ENCODE measurements around the gene EBF4. TPM values are rescaled to one million over a fixed set of nuclear protein-coding genes. Genes with fewer than 3 reads are reported as not detected.
"Not testable (repeated sequence)": the region's sequence is repeated elsewhere in the genome, so short reads cannot be mapped to it uniquely, and the experiment has no call there.

Gene EBF4
- total RNA-seq, 1 donor from 2014 or later, result 11.8 TPM

DNA sequence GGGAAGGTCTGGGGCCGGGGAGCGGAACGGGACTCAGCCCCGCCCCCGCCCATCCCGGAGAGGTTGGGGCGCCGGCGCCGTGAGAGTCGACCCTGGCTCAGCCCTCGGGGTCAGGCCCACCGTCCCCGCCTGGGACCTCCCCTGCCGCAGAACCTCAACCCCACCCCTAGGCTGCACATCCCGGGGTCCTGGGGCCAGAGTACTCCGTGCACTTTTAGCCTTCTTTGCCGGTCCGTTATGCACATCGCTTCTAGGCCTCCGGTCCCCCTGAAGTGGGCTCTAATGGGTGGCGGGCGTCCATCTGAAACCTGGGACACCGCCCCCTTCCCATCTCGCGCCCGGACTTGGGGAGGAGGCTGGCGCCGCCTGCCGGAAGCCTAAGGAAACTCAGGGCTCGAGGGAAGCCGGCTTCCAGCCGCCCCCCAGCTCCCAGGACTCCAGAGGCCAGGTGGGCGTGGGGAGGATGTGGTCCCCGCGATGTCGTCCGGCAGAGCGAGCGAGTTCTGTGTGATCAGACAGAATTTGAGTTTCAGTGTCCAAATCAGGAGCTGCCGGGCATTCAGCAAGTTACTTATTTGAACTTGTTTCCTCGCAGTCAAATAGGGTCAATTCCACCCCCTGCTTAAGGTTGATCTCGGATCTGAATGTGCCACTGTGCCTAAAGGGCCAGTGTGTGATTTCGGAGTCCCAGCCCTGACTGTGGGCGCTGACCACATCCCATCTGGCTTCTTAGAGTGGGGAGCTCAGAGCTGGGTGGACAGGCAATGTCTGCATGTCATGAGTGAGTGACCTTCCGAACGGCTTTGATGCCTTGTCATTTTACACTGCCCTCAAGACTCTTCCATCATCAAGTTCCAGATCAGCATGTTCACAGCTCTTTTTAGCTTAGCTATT lies 60.2 kb downstream of the EBF4 start:
- DNase-seq (ENCODE audit: low spot score in 2 of 2), result peak in 1 of 2 donors; percentile 53
- FAIRE-seq, result no peak

DNA sequence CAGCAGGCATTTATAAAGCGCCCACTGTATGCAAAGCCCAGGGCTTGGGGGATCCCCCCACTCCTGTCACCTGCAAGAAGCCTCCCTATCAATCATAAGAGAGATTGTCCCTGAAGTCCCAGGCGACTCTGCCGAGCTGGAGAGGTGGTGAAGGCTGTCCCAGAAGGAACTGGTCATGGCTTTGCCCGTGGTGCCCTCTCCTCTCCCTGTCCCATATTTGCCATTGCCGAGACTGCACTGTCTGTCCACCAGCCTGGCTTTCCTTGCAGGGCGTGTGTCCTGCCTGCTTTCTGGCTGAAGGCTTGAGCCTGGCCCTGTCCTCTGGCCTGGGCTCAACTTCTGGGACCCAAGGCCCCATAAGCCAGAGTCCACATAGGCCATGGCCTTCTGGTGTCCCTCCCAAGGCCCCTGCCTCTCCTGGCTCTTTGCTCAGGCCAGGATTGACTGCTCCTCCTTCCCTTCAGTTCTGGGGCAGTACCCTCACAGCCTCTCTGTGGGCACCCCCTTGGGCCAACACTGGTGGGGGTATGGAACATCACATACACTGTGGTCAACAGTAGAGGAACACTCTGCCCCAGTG lies 61.0 kb downstream of the EBF4 start:
- DNase-seq (ENCODE audit: low spot score in 2 of 2), result no peak
- no peak for FAIRE-seq

DNA sequence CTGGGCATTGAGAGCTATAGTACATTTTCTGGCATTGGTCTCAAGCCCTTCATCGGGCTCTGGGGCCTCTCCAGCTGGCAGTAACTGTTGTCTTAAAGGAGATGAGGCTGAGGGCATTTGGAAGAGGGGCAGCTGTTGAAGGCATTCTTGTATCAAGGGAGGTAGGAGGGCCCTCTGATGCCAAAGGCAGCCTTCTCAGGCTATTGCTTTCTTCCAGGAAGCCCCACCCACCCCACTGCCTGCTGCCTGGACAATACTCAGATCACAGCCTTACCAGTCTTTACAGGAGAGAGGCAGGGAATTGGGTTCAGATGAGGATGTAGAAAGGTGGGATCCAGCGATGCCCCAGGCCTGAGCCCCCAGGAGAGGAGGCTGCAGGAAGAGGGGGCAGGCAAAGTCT lies 61.8 kb downstream of the EBF4 start:
- DNase-seq (ENCODE audit: low spot score in 2 of 2) (no peak), FAIRE-seq (no peak)

DNA sequence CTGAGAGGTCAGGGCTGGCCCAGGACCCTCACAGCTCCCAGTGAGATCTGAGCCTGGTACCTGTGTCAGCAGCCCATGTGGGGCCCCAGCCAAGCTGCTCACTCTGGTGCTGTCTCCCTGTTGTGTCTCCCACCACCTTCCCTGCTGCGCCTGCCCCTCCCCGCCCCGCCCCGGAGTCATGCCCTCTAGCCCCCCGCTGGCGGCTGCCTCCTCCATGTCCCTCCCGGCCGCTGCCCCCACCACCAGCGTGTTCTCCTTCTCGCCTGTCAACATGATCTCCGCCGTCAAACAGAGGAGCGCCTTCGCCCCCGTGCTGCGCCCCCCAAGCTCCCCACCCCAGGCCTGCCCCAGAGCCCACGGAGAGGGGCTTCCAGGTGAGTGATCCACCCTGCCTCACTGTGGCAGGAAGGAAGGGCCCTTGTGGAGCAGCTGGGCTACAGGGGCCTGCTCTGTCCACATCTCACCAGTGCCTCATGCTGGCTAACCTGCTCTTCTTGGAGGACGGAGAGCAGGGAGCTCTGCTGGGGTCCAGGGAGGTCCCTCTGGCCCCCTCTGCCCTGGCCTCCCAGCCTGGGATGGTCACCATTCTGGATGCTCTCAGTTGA lies 63.0 kb downstream of the EBF4 start:
- FAIRE-seq, result no peak
- DNase-seq (ENCODE audit: low spot score in 2 of 2), result no peak

DNA sequence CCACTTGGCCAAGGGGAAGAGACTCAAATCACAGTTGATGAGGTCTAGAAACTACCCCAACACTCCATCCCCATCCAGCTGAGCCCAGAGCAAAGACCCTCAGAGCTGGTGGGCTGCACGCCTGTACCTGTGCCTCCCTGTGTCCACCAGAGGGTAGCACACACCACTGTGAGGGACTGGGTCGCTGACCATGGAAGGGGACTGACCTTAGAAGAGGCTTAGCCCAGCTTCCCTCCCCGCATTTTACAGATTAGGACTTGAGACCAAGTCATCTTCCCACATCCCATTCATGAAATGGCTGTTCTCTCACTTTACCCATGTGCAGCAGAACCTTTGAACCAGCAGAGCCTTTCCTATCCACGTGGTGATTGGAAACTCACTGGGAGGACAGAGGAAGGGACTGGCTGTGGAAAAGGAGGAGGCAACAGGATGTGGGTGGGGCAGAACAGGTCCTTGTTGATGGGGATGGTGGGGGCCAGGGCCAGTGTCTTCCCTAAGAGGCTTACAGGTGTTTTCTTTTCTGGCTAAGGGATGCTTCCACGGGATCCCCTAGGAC lies 63.6 kb downstream of the EBF4 start:
- FAIRE-seq (no peak), DNase-seq (ENCODE audit: low spot score in 2 of 2) (no peak)

DNA sequence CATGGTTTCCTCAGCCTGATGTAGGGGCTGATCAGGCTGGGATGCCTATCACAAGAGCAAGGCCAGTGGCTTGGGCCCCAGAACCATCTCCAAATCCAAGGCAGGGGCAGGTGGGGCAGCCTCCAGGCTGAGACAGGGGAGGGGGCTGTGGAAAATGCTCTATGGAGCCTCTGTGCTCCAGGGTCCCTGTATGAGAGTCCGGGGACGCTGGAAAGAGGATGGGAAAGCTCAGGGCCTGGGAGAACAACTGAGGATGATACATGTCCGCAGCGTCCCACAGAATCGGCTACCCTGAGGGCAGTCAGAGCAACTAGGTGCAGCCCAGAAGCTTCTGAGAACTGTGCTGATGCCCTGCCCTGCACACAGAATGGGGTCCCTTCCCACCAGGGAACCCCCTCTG lies 64.4 kb downstream of the EBF4 start:
- FAIRE-seq (no peak), DNase-seq (ENCODE audit: low spot score in 2 of 2) (no peak)

DNA sequence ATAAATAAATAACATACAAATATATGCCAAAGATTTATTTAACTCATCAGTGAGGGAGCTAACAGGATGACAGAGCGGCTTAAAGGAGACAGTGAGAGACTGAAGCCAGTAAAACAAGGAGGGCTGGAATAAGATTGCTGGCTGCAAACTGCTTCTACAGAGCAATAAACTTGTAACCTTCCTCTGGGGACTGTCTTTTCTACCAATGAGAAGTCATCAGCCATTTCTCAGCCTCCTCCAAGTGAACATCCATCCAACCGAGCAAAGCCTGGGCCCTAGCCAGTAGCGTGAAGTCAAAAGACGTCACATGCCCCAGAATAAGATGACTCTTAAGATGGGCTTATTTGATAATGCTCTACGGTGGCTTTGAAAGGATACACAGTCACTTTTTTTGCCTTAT lies 65.4 kb downstream of the EBF4 start:
- FAIRE-seq, result no peak
- no peak for DNase-seq (ENCODE audit: low spot score in 2 of 2)

DNA sequence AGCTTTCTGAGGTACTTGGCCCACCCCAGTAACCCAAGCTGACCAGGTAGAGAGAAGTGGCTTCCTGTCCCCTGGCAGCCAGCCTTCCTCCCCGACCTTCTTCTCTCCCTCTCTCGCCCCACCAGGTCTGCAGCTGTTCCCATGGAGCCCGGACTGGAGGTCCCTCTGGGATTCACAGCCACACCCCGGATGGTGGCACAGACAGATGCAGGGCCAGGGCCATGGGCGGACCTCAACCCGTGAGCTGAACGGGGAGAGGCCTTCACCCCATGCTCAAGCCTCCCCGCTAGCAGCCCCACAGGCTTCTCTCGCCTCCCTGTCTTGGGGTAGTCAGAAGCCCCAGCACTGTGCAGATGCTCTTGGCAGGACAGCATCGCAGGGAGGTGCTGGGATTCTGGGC lies 66.6 kb downstream of the EBF4 start:
- no peak for FAIRE-seq
- no peak for DNase-seq (ENCODE audit: low spot score in 2 of 2)

DNA sequence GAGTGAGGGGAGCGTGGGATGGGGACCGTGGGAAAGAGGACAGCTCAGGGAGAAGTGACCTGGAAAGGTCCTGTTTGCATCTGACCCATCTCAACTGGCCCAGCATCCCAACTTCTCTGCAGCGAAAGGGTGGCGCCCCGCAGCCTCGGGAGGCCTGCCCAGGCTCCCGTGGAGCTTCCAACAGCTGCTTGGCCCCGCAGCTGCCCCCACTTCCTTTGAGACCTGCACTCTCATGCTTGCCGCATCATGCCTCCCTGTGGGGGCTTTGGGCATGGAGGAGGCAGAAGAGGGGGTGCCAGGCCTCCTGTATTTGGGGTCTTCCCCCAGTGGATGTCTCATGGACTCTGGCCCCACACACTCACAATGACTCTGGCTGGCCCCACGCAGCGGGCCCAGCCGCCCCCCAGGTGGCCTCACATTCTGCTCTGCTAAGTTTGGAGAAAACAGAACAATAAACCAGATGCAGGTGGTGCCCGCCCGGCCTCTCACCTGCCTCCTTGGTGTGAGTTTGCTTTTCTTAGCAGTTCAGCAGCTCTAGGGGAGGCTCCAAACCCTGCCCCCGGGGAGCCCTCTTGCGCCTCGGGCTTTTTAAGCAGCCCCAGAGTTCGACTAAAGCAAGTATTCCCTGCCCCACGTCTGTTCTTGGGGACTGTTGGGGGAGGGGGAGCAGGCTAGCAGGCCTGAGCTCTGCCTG lies 67.2 kb downstream of the EBF4 start:
- DNase-seq (ENCODE audit: low spot score in 2 of 2), result no peak
- no peak for FAIRE-seq

DNA sequence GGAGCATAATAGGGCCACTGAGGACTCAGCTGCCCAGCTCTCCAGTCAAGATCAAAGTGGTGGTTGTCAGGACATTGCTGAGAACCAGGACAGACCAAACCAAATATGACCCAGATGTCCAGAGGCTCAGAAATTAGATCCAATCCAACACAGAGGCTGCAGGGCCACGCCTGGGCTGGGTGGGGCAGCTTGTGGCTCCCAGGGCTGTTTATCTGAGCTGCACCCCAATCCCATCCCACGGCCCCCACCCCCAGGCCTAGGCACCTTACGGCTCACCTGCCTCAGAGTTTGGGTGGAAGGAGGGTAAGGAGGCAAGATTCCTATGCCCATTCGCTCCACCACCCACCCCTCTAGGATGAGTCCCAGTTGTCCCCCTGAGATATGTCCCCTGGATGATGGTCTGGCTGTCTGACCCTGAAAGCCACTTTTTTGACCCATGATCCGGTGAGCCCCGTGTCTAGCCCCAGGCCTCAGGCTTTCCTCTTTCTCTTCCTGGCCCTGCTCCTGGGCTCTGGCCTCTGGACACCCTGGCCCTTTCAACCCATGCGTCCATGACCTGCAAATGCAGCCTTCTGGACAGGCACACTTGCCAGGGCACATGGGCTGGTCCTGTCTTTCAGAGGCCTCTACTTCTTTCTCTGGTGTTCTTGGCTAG lies 67.8 kb downstream of the EBF4 start:
- DNase-seq (ENCODE audit: low spot score in 2 of 2) (no peak), FAIRE-seq (no peak)

DNA sequence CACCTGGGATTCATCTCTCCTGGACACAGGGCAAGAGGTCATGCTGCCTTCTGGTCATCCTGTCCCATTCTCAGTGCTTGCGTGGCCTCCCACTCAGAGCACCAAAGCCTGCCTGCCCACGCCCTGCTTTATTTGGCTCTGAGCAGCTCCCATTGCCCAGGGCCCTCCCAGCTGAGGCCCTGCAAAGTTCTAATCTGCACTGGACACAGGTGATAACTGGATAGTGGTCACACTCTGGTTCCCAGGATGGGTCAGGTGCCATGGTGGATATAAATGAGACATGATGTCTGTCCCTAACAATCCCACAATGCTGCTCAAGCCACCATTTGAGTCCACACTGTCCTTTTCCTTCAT lies 68.3 kb downstream of the EBF4 start:
- DNase-seq (ENCODE audit: low spot score in 2 of 2) (no peak), FAIRE-seq (no peak)

DNA sequence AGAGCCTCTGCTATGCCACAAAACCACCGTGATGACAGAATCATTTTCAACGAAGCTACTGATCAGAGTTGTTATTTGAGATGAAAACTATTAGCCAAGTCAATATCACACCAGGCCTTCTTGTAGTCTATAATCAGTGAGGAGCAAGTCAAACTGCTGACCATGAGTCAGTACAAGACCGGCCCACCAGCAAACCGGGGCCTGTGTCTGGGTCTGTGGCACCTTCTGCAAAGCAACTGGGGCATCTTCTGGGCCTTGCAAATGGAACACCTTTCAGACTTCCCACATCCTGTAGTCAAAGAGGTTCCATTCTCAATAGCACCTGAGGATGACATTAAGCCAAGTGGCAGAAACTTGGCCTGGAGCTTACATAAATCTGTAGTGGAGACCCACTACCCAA lies 69.3 kb downstream of the EBF4 start:
- FAIRE-seq (no peak), DNase-seq (ENCODE audit: low spot score in 2 of 2) (no peak)

DNA sequence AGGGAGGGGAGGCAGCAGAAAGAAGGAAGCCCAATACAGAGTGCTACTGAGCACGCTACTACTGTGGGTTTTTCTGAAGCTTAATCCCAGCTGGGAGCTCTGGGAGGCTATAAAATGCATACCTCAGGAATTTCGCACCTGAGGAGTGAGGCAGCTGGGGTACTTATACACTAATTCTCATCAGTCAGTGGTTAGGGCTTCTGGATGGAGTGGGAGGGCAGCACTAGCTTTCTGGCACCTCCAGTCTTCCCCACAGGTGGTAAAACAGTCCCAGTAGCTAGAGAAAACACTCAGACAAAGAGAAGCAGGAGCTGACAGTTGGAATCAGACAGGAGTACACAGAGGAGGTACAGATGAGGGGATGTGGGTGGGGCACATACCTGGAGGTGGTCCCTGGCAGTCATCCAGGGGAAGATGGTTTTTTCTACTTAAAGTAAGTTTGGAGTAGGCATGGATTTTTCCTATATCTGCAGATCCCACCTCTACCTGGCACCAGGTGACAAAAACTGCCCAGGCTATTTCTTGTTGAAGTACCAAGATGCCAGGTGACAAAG lies 70.1 kb downstream of the EBF4 start:
- FAIRE-seq (no peak), DNase-seq (ENCODE audit: low spot score in 2 of 2) (no peak)

DNA sequence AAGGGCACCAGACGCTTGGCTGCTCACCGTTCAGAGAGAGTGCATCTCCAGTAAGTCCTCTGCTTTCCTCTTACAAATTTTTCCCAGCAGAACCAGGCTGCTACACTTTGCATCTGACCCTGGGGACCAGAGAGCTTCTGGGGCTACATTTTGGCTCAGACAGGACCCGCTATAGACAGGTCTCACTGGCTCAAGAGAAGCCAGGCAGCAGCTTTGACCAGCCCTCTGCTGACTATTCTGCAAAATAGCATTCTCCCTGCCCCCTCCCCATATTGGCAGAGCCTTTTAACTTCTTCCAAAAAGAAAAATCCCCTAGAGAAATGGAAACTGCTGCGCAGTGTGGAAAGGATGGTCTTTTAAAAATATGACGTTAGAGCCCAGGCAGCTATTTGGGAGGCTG lies 70.6 kb downstream of the EBF4 start:
- FAIRE-seq, result no peak

DNA sequence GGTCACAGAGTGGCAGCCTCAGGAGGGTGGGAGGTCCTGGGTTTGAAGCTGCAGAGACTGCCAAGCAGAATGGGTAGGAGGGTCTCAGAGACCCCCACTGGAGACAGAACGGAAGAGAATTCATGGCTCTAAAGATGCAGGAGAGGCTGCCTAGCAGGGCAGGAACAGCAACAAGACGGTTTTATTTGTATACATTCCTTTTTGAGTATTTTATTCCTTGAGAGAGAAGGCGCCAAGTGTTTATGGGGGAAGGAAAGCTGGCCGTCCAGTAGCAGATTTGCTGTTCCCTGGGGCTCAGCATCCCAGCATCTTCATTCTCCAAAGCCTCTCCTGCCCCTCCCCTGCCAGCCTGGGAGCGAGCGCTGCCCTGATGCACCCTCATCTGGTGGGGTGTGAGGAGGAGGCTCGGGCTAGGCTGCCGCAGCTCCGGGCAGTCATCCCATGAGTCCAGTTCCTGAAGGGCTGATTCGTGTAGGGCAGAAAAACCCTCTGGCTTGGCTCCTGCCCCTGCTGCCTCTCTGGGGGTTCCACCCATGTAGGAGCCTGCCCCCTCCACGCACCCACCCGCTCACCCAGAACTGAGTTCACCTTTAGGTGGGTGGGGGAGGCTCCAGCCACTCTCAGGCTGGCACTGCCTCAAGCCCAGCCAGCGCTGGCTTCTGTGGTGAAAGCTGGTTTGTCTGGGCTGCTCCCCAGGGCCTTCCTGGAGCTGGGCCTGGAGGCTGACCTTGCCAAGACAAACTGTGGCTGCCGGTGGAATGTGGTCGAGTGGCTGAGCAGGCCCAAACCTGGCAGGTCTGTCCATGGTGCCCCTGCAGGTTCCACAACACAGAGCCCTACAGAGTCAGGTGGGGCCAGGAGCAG lies 75.4 kb downstream of the EBF4 start:
- DNase-seq (ENCODE audit: low spot score in 2 of 2) (no peak), FAIRE-seq (no peak)

More for the DNA sequence above, 70.6 kb downstream of the EBF4 start:
- no peak for DNase-seq (ENCODE audit: low spot score in 2 of 2)

DNA sequence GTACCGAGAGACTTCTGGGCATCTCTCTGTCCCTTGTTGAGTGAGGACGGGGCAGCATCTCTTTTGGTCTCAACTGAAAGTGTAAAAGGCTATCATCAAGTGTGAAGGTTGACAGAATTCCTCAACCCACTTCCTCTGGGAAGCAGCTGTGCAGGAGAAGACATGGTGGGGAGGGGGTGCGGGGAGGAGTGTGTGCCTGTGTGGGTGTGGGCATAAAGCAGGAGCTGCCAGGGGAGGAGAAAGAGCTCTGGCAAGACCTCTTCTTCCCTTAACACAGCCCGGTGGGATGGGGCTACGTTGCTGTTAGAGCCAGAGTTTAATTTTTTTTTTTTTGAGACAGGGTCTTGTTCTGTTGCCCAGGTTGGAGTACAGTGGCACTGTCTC lies 76.0 kb downstream of the EBF4 start:
- DNase-seq (ENCODE audit: low spot score in 2 of 2) (no peak), FAIRE-seq (no peak)

DNA sequence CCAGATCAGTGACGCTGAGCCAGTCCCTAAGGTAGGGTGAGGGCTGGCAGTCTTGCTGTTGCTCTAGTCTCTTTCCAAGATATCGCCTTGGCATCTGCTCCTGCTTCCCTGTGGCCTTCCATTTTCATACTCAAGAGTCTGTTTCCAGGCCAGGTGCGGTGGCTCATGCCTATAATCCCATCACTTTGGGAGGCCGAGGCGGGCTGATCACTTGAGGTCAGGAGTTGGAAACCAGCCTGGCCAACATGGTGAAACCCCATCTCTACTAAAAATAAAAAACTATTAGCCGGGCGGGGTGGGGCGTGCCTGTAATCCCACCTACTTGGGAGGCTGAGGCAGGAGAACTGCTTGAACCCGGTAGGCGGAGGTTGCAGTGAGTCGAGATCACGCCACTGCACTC lies 77.5 kb downstream of the EBF4 start:
- FAIRE-seq; DNase-seq (ENCODE audit: low spot score in 2 of 2): not testable (repeated sequence)

DNA sequence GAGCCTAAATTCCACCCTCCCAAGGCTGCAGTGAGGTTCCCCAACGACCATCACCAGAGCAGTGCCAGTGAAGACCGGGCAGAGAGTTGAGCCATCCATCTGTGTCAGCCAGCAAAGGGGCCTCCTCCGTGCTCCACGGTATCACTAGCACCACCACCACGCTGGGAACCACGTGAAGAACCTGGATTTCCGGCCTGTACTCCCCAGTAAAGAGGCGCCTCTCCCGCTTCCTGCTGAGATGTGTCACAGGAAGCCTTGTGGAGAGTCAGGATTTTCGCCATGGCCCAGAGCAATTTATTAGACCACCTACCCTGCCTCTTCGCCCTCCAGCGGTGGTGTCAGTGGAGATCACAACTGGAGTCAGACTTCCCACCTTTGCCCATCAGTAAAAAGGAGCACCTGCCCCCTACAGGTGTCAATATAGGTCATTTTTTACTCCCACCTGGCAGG lies 79.1 kb downstream of the EBF4 start:
- FAIRE-seq, result no peak
- DNase-seq (ENCODE audit: low spot score in 2 of 2), result no peak

DNA sequence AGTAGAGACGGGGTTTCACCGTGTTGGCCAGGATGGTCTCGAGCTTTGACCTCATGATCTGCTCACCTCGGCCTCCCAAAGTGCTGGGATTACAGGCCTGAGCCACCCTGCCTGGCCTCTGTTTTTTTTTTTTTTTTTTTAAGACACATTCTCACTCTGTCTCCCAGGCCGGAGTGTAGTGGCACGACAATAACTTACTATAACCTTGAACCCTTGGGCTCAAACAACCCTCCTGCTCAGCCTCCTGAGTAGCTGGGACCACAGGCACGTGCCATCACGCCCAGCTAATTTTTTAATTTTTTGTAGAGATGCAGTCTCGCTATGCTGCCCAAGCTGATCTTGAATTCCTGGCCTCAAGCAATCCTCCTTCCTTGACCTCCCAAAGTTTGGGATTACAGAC lies 81.2 kb downstream of the EBF4 start:
- DNase-seq (ENCODE audit: low spot score in 2 of 2), result no peak
- no peak for FAIRE-seq

All from frontal cortex (tissue), 4 donors.